Measurements from ENCODE around the gene ZNF423. TPM values are rescaled to one million over a fixed set of nuclear protein-coding genes. Genes with fewer than 3 reads are reported as not detected.

The ZNF423 gene
- total RNA-seq, 1 experiment from 2014 or later: 0.20 TPM

DNA sequence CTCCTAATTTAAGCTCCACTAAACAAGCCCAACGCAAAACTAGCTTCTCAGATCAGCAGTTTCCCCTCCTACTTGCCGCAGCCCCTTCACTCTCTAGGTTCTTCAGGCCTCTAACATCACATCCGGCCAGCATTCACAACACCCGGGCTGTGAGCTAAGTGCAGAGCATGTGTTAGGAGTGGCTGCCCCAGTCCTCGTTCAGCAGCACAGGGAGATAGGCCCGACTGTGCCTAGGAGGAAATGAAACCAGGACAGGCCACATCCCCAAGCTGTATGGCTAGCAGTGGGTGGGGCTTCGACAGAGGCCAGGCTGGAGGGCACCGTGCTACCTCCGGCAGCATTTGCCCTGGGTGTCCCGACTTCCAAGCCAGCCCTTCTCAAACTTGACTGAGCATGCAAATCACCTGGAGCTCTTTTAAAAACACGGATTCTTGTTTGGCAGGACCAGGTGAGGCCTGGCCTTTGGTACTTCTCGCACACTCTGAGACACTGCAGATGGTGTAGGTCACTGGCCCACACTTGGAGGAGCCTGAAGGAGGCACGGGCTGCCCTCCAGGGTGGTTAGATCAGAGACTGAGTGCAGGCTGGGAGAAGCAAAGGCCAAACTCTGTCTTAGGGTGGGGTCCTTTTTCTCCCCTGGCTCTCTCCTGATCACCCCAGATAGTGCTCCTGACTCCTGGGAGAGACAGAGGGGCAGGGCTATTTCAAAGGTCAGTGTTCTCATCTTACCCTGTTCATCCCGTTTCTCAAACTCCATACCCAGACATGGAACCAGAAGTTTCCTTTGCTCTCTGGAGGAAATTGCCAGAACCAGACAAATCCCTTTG, 280.4 kb downstream of the ZNF423 start:
- TF ChIP-seq, protein P1, sequence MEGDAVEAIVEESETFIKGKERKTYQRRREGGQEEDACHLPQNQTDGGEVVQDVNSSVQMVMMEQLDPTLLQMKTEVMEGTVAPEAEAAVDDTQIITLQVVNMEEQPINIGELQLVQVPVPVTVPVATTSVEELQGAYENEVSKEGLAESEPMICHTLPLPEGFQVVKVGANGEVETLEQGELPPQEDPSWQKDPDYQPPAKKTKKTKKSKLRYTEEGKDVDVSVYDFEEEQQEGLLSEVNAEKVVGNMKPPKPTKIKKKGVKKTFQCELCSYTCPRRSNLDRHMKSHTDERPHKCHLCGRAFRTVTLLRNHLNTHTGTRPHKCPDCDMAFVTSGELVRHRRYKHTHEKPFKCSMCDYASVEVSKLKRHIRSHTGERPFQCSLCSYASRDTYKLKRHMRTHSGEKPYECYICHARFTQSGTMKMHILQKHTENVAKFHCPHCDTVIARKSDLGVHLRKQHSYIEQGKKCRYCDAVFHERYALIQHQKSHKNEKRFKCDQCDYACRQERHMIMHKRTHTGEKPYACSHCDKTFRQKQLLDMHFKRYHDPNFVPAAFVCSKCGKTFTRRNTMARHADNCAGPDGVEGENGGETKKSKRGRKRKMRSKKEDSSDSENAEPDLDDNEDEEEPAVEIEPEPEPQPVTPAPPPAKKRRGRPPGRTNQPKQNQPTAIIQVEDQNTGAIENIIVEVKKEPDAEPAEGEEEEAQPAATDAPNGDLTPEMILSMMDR (IDR thresholded peaks at IDR 0.05; ENCODE audit: insufficient read depth in 1 of 2, low read depth in 1 of 2, low read length in 1 of 2, severe bottlenecking in 1 of 2, unreplicated experiment in 1 of 2): no peak
- no peaks in the 10 kb centered on the region for H3K9me3 ChIP-seq
- H3K4me1 Mint-ChIP-seq (ENCODE audit: low read depth, unreplicated experiment): no peaks in the 10 kb centered on the region
- no peaks in the 10 kb centered on the region for H3K4me1 ChIP-seq
- no peak overlapping the region for H3K4me3 Mint-ChIP-seq (ENCODE audit: unreplicated experiment)
- ChIA-PET CTCF (no interaction called here), POLR2A (no interaction called here)
- no peaks in the 10 kb centered on the region for H3K27me3 ChIP-seq (replicated peaks; ENCODE audit: control insufficient read depth, insufficient read depth, low read length)
- peaks cover 23% of the 10 kb centered on the region for H3K27me3 Mint-ChIP-seq (ENCODE audit: insufficient read depth, unreplicated experiment)
- intact Hi-C loops (cut with micrococcal nuclease; ENCODE audit: unreplicated experiment): no loop called here
- H3K36me3 ChIP-seq (ENCODE audit: control insufficient read depth, insufficient read depth, low read length): no peaks in the 10 kb centered on the region
- H3K27ac Mint-ChIP-seq (ENCODE audit: unreplicated experiment): no peak overlapping the region
- no TSS peak for BruUV-seq (replicated peaks)
- no peaks in the 10 kb centered on the region for H3K9me3 Mint-ChIP-seq (ENCODE audit: unreplicated experiment)
- DNase-seq: peak in 1 of 2 experiments; percentile 21
- no peaks in the 10 kb centered on the region for H3K36me3 Mint-ChIP-seq (ENCODE audit: insufficient read depth, unreplicated experiment)
- no peak overlapping the region for H3K4me3 ChIP-seq (ENCODE audit: low read depth, low read length)

DNA sequence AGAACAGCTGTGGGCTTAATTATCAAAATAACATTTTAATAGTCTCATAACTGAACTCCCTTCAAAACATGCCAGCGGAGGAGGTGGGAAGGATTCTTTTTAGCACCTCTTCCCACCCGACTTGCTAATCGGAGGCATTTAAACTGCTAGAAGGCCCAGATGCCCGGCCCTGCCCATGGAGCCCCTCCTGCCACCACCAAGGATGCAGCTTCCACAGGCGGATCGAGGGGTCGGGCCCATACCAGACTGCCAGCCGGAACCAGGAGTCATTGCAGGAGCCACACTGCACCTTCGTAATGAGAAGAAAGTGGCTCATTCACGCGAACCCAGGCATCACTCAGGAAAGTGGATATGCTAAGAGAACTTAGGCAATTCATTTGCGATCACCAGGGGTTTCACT, 281.1 kb downstream of the ZNF423 start:
- no TSS peak for BruUV-seq (replicated peaks)
- intact Hi-C loops (cut with micrococcal nuclease; ENCODE audit: unreplicated experiment): no loop called here
- DNase-seq: no peak
- Histone ChIP-seq H3K27me3 (replicated peaks; ENCODE audit: control insufficient read depth, insufficient read depth, low read length) (no peaks in the 10 kb centered on the region), H3K36me3 (ENCODE audit: control insufficient read depth, insufficient read depth, low read length) (no peaks in the 10 kb centered on the region), H3K4me1 (no peaks in the 10 kb centered on the region), H3K4me3 (ENCODE audit: low read depth, low read length) (no peak overlapping the region), H3K9me3 (no peaks in the 10 kb centered on the region)
- CTCF ChIA-PET: no interaction called here
- Mint-ChIP-seq H3K9me3 (ENCODE audit: unreplicated experiment) (no peaks in the 10 kb centered on the region), H3K27ac (ENCODE audit: unreplicated experiment) (no peak overlapping the region), H3K27me3 (ENCODE audit: insufficient read depth, unreplicated experiment) (peaks cover 19% of the 10 kb centered on the region), H3K36me3 (ENCODE audit: insufficient read depth, unreplicated experiment) (no peaks in the 10 kb centered on the region), H3K4me3 (ENCODE audit: unreplicated experiment) (no peak overlapping the region), H3K4me1 (ENCODE audit: low read depth, unreplicated experiment) (no peaks in the 10 kb centered on the region)
- POLR2A ChIA-PET: no interaction called here
- TF ChIP-seq, protein P1 (IDR thresholded peaks at IDR 0.05; ENCODE audit: insufficient read depth in 1 of 2, low read depth in 1 of 2, low read length in 1 of 2, severe bottlenecking in 1 of 2, unreplicated experiment in 1 of 2): no peak

DNA sequence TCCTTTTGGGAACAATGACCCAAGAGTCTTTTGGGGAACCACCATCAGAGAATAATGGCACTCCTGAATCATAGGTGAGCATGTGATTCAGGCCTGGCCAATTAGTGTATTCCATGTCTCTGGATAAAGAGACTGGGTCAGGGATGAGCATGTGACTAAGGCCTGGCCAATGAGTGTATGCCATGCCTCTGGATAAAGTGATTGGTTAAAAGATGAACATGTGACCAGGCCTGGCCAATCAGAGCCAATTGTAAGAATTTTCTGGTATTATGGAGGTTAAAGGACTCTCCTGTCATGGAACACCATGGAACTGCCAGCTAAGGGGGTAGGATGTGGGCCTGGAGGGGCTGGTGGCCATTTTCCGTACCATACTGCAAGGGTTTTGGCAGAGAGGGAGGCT, 288.0 kb downstream of the ZNF423 start:
- POLR2A ChIA-PET: no interaction called here
- BruUV-seq (replicated peaks): no TSS peak
- H3K36me3 ChIP-seq (ENCODE audit: control insufficient read depth, insufficient read depth, low read length): no peaks in the 10 kb centered on the region
- no peaks in the 10 kb centered on the region for H3K9me3 Mint-ChIP-seq (ENCODE audit: unreplicated experiment)
- no peaks in the 10 kb centered on the region for H3K27me3 ChIP-seq (replicated peaks; ENCODE audit: control insufficient read depth, insufficient read depth, low read length)
- H3K27me3 Mint-ChIP-seq (ENCODE audit: insufficient read depth, unreplicated experiment): peaks cover 19% of the 10 kb centered on the region
- no peaks in the 10 kb centered on the region for H3K9me3 ChIP-seq
- H3K36me3 Mint-ChIP-seq (ENCODE audit: insufficient read depth, unreplicated experiment): no peaks in the 10 kb centered on the region
- TF ChIP-seq, protein P1 (IDR thresholded peaks at IDR 0.05; ENCODE audit: insufficient read depth in 1 of 2, low read depth in 1 of 2, low read length in 1 of 2, severe bottlenecking in 1 of 2, unreplicated experiment in 1 of 2): no peak
- H3K4me1 Mint-ChIP-seq (ENCODE audit: low read depth, unreplicated experiment): no peaks in the 10 kb centered on the region
- H3K4me1 ChIP-seq: no peaks in the 10 kb centered on the region
- intact Hi-C loops (cut with micrococcal nuclease; ENCODE audit: unreplicated experiment): no loop called here
- CTCF ChIA-PET: no interaction called here
- no peak overlapping the region for H3K27ac Mint-ChIP-seq (ENCODE audit: unreplicated experiment)
- no peak for DNase-seq
- no peak overlapping the region for H3K4me3 Mint-ChIP-seq (ENCODE audit: unreplicated experiment)
- H3K4me3 ChIP-seq (ENCODE audit: low read depth, low read length): no peak overlapping the region
